Germinal center (tissue), 1 donor: Measurements from ENCODE around the gene ADRA1B.
"Not testable (repeated sequence)": the region's sequence is repeated elsewhere in the genome, so short reads cannot be mapped to it uniquely, and the experiment has no call there.

Source experiments
- DNase-seq: peaks from one replicate; pipeline ENCODE4 v3.0.0; 2012; ENCODE audit warnings: mixed read lengths, low spot score

The ADRA1B gene

DNA sequence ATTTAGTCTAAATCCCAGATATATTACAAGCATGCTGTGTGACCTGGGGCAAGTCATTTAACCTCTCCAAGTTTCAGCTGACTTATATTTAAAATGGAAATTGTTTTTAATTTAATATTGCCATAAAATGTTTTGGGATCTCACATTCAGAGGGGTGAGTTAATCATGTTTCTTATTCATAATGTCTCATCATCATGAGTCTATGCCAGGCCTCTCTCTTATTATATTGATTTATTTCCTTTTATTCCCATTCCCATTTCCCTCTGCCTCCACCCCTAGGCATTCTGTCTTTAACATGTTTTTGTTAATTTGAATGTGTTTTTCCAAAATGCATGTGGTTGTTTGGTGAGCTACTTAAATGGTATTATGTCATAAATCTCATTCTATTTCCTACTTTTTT lies 53.7 kb downstream of the ADRA1B start:
- DNase-seq, result no peak

DNA sequence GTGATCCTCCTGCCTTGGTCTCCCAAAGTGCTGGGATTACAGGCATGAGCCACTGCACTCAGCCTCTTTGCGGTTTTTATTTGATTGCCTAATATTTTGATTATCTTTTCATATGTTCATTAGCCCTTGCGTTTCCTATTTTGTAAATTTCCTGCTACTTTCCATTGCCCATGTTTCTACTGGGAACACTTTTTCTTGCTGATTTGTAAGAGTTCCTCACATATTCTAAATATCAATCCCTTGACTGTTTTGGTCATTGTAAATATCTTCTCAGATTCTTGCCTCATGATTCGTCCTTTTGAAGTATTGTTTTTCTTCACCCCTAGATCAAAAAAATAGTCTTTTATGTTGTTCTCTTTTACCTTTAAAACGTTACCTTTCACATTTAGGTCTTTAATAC lies 54.8 kb downstream of the ADRA1B start:
- no peak for DNase-seq

DNA sequence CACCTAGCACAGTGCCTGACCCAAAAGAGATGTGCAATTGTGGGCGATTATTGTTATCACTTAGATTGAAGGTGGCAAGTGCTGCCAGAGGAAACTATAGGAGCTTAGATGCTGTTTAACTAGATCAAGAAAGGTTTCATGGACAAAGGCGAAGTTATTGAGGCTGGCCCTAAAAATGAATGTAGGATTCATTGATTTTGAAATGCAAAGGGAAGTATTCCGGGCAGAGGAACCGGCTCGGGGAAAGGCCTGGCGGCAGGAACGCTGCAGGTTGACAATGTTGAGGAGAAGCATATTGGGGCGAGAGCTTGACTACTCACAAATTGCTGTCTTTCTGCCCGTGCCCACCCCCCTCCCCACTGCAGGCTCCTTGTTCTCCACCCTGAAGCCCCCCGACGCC lies 55.2 kb downstream of the ADRA1B start:
- no peak for DNase-seq

DNA sequence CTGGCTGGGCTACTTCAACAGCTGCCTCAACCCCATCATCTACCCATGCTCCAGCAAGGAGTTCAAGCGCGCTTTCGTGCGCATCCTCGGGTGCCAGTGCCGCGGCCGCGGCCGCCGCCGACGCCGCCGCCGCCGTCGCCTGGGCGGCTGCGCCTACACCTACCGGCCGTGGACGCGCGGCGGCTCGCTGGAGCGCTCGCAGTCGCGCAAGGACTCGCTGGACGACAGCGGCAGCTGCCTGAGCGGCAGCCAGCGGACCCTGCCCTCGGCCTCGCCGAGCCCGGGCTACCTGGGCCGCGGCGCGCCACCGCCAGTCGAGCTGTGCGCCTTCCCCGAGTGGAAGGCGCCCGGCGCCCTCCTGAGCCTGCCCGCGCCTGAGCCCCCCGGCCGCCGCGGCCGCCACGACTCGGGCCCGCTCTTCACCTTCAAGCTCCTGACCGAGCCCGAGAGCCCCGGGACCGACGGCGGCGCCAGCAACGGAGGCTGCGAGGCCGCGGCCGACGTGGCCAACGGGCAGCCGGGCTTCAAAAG lies 55.7 kb downstream of the ADRA1B start:
- DNase-seq, result peak; percentile 23

DNA sequence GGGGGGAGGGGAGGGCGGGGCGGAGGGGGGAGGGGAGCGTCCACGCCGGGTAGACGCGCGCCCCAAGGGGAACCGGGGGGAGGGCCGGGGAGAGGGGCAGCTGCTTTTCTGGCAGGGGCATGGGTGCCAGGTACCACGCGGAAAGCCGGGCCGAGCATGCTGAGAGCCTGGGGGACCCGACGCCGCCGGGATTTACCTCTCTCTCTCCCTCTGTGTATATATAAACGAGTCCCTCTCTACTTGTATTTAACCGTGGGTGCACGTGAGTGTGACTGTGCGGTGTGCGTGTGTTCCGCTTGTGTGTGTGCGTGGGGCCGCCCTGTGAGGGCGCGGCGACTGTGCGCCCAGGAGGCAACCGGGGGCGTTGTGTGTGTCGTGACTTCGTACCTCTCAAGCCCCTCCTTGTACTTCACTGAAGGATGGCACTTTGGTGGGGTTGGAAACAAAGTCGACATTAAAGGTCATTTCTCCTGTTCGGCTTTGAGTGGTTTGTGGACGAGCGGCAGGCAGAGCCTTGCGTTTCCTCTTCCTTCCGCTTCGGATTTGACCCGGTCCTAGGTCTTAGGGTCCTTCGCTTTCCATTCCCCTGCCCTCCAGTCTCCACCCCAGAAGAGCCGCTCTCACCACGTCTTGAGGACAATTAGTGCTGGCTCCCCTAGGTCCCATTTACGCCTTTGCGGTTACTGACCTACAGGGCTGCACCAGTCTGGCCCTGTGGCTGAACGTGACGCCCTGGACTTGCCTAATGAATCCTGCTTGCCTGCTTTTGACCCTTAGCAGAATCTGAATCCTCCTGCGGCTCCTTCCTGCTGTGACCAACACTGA lies 56.5 kb downstream of the ADRA1B start:
- DNase-seq, result no peak

DNA sequence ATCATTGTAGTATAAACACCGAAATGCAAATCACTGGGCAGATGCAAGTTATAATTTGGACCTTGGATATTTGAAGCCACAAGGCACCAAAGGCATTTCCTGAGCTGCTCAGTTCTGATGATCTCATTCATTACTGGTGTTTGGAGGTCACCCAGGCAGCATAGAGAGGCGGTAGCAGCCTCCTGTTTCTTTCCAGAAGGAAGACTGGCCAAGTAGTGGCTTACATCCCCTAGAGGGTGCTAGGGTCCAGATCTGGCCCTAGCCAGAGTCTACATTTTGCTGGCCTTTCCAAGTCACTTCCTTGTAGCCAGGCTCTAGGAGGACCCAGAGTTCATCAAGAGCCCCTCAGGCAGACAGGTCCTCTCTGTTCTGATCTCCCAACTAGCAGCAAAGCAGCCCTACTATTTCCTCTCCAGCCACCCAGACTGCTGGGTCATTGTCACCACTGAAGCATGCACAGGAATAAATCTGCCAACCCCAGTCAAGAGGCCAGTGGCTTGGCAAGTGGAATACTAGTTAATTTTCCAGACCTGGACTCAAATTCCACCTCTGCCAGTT lies 59.3 kb downstream of the ADRA1B start:
- DNase-seq, result no peak

DNA sequence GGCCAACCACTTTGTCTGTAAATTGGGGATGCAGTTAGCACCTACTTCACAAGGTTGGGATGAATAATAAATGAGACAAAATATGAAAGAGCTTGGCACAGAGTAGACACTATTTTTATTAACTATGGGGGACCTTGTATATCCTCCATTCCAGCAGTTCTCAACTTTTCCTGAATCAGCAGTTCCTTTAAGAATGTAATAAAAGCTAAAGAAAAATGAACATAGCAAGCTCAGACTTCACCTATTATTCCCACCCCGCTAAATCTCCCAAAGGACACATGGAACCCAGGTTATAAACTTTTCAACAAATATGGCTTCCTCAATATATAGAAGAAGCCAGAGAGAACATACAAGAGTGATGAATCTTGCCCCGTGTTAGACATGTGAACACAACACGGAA lies 60.6 kb downstream of the ADRA1B start:
- DNase-seq, result no peak

DNA sequence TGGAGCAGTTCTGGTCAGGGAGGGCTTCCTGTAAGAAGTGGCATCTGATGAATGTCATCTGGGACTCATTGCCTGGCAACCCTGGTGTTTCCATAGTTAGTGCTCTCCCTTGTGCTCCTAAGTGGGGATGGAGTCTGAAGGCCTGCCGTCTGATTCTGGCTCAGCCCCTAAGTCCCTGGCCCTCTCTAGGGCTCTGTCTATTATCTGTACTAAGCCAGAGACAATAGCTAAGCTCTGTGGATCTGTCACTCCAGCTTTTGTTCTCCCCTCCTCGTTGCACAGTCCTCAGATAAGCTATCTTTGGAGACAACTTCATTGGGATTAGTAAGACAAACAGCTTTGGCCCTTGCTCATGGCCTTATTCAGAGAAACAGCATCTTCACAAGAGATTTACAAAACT lies 62.1 kb downstream of the ADRA1B start:
- no peak for DNase-seq

DNA sequence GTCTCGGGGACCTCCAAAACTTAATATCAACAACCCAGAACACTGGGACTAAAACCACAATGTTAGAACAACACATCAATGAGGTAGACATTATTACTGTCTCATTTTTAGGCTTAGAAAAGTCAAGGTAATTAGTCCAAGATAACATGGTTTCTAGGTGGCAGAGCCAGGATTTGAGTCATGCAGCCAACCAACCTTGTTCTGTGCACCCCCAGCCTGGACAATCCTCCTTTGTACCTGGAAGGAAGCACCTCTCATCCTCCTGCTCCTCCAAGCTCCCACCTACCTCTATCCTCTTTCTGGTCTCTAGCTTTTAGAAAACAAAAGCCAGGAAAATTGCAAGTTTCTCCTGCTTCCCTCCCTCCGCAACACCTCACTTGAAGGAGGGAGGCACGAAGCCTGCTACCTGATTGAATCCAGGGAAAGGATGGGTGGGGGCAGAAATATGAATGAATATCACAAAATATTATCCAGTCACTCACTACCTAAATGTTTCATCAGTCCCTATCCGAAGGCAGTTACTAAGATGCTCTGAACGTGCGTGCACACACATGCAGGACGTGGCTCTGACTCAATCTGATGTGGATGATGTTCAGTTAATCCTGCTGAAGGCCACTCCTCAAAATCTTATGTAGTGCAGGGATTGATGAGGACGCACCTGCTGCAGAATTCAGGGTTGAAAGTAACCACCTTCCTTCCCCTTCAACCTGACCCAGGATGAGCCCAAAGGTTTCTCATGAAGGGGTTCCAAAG lies 66.3 kb downstream of the ADRA1B start:
- no peak for DNase-seq

DNA sequence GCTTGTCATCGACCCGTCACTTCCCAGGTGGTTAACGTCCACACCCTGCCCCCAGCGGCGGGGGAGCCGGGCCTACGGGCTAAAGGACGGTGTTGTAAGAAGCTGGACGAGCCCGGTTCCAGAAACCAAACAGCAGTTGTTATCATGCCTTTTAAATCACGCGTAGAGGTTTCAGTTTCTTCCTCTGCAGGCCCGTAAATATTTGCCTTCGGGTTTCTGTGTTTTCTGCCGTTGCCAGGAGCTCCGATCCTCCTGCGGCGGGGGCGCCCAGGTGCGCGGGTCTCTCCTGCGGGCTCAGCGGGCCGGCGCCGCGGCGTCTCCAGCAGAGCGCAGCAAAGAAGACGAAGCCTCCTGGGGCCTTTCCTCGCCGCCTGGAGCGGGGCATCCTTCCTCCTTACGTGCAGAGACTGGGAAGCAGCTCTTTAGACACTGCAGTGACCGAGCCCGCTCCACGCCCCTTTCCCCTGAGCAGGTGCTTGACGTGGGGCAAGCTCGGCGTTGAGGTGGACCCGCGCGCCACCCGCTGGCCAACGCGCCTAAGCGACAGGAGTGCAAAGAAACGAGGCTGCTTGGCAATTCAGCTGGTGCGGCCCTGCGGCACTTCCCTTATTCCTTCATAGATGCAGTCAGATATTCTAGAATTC lies 70.9 kb downstream of the ADRA1B start:
- peak; percentile 86 for DNase-seq

DNA sequence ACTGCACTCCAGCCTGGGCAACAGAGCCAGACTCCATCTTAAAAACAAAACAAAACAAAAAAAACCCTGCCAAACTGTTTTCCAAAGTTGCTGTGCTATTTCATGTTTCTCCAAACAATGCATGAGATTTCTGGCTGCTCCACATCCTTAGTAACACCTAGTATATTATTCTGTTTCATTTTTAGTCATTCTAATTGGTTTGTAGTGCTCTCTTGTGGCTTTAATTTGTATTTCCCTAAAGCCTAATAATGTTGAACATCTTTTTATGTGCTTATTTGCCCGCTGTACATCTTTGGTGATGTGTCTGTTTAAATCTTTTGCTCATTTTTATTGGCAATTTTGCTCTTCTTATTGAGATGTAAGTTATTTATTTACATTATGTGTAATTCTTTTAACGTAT lies 74.2 kb downstream of the ADRA1B start:
- DNase-seq, result no peak

DNA sequence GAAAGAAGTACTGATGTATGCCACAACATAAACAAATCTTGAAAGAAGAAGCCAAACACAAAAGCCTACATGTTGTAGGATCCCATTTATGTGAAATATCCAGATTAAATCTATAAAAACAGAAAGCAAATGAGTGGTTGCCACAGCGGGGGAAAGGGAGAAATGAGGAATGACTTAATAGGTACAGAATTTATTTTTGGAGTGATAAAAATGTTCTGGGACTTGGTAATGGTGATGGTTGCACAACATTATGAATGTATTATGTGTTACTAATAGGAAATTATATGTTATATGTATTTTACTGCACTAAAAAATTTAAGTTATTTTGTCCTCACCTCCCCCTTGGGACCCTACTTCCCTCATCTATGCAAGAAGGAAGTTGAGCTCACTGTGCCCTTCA lies 76.3 kb downstream of the ADRA1B start:
- no peak for DNase-seq

DNA sequence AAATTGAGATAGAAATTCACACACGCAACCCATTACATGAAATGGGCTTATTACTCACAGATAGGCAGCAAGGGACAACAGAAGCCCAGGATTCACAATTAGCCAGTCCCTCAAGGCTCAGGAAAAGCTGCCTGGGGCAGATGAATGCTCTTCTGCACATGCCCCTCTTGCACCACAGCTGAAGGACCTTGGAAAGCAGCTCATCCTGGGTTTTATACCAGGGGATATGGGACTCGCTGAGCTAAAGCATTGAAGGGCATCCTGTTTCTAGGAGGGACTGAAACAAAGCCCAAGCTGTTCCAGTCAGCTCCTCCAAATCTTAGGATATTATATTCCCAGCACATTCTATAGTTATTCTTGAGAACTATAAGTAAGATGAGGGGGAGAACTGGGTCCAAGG lies 76.9 kb downstream of the ADRA1B start:
- no peak for DNase-seq

DNA sequence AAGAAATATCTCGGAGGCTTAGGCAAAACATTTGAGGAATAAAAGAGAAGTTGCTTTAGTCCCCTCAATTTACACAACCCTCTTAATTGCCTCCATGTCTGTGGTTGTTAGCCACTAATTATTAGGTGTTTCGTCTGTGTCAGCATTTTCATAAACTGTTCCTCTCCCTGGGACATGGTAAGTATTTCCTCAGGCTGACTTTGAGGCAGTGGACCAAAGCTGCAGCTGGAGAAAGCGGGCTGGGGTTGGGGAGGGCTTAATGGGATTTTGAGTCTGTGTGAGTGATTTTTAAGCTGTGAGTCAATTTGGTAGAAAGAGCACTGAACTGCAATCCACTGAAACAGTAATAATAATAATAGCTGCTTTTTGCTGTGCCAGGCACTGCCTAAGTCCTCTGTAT lies 79.6 kb downstream of the ADRA1B start:
- no peak for DNase-seq

DNA sequence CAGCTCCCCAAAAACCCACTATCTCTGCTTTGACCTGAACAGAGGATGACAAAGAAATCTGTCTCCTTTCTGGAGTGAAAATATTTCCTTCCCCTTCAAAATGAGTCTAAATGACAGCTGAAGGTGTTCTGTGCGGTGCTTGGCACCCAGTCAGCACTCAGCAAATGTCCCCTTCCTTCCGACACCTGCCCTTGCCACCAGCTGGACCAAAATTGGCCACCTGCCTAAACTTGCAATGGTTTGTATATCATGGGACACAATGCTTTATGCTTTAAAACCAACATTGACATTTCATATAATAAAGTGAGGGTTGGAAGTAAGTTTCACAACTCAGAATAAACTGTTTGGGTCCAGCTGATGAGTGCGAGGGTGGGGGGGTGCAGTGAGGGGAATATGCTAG lies 85.2 kb downstream of the ADRA1B start:
- no peak for DNase-seq

DNA sequence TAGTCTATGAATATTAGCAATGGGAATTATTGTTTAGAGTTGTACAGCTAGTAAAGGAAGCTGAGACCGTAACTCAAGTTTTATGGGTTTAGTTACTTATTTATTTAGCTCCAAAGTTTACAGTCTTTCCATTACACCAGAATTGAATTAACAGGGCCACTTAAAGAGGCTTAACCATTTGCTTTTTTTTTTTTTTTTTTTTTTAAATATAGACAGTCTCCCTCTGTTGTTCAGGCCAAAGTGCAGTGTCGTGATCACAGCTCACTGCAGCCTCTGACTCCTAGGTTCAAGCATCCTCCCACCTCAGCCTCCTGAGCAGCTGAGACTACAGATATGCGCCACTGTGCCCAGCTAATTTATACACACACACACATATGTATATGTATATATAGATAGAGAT lies 91.2 kb downstream of the ADRA1B start:
- no peak for DNase-seq

DNA sequence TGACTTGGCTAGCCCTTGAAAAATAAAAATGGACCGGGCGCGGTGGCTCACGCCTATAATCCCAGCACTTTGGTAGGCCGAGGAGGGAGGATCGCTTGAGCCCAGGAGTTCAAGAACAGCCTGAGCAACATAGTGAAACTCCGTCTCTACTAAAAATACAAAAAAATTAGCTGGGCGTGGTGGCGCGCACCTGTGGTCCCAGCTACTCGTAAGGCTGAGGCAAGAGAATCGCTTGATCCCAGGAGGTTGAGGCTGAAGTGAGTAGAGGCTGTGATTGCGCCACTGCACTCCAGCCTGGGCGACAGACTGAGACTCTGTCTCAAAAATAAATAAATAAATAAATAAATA lies 92.2 kb downstream of the ADRA1B start:
- DNase-seq, result not testable (repeated sequence)

DNA sequence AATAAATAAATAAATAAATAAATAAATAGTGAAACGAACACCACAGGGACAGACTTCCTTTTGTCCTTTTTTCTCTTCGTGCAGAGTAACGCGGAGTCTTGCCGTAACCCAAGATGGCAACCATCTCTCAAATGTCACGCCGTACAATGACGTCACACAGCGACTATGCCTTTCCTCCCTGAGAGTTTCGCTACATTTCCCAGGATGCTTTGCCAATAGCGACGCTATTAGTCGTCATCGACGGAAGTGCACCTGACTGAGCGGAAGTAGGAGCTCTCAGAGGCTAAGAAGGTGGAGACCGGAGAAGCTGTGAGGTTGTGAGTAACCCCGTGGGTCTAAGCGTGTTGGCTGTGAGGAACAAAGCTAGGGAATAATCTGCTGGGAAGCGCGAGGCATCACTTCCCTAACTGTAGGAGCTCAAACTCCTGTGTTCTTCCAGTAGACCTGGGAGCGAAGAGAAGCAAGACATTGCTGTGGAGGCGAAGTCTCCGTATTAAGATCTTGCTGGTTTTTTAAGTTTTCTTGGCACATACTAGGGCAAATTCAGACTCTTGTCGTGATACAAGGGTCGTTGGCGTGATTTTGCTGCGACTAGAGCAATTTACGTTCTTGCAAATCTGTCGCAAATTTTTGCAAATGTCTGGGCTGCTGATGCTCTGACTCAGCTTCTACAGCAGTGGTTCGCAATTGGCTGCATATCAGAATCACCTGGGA lies 92.8 kb downstream of the ADRA1B start, which contains the start of gene TTC1:
TTC1 (plus strand) TSS at position 263 of the 714 bp plus-strand sequence. CDS start 1,390 bp downstream, outside the sequence.
- peak; percentile 91 for DNase-seq

DNA sequence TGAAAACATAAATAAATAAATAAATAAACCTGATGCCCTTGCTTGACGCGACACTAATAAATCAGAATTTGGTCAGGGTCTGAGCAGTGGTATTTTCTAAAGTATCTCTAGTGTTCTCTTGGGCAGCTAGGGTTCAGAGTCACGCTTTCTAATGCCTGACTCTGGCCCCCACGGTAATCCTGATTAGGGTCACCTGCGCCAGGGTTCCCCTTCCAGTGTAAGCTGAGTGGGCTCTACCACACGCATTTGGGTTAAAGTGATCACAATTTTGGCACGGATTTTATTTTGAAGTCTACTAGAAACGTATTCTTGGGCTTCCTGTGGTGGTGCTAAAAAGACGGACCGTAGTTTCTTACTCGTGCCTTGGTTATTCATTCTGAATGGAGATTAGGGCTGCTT lies 93.3 kb downstream of the ADRA1B start:
- no peak for DNase-seq

DNA sequence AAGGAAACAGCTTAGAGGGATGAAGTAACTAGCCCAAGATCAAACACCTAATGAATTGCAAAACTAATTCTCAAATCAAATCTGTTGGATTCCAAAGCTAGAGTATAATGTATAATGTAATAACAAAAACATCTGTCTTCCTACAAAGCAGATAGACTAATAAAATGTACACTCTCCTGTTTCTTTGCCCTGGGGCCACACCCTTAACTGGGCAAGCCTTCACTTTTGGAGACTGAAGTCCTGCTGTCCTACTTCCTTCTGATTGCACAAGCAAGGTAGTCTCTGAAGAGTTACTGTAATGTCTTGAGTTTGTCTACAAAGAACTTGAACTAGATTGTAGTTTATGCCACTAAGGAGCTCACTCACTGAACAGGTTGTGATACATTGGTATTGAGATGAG lies 95.2 kb downstream of the ADRA1B start:
- DNase-seq, result no peak

DNA sequence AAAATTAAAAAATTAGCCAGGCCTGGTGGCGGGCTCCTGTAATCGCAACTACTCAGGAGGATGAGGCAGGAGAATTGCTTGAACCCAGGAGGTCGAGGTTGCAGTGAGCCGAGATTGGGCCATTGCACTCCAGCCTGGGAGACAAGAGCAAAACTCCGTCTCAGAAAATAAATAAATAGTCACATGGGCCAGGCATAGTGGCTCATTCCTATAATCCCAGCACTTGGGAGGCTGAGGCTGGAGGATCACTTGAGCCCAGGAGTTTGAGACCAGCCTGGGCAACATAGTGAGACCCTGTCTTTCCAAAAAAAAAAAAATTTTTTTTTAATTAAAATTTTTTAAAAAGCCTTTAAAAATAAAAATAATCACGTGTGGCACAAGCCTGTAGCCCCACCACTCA lies 97.9 kb downstream of the ADRA1B start:
- DNase-seq, result not testable (repeated sequence)
